Femur (tissue), 1 donor: ENCODE results near the gene BTBD19.

Experiments
- DNase-seq: peaks from one replicate; pipeline ENCODE4 v3.0.0-alpha.2; 2017

BTBD19 gene

GRCh38 chr1:44862829-44863401 lies 54.6 kb downstream of the BTBD19 start:
- no peak for DNase-seq
